ENCODE results near the gene CLEC4E. TPM values are rescaled to one million over a fixed set of nuclear protein-coding genes. Genes with fewer than 3 reads are reported as not detected.

Gene CLEC4E
- polyA plus RNA-seq, 1 donor (not counting 4 experiments of a cell fraction or from before 2014, with no cell fraction given): not detected

GRCh38 chr12:8508910-8509841, 31.5 kb downstream of the CLEC4E start:
- Histone ChIP-seq H2AFZ (ENCODE audit: control insufficient read depth, low read length) (no peak overlapping the region), H3K4me1 (ENCODE audit: control insufficient read depth, extremely low read depth, insufficient read depth, low read length) (no peaks in the 10 kb centered on the region), H3K9ac (ENCODE audit: control insufficient read depth, extremely low read depth, insufficient read depth, low read length) (no peak overlapping the region), H3K27ac (ENCODE audit: control insufficient read depth, insufficient read depth, low read length) (no peak overlapping the region), H4K20me1 (ENCODE audit: control insufficient read depth, extremely low read depth, insufficient read depth, low read length) (no peaks in the 10 kb centered on the region), H3K4me2 (ENCODE audit: control insufficient read depth, extremely low read depth, insufficient read depth, low read depth, low read length) (no peak overlapping the region), H3K27me3 (ENCODE audit: control insufficient read depth, extremely low read depth, insufficient read depth, low read length) (no peaks in the 10 kb centered on the region), H3K36me3 (ENCODE audit: control insufficient read depth in 2 of 2, extremely low read depth in 1 of 2, insufficient read depth in 2 of 2, low read length in 2 of 2) (no peaks in the 10 kb centered on the region), H3K79me2 (ENCODE audit: control insufficient read depth, insufficient read depth, low read length) (no peaks in the 10 kb centered on the region), H3K9me1 (ENCODE audit: control insufficient read depth, extremely low read depth, insufficient read depth, low read length) (no peaks in the 10 kb centered on the region), H3K4me3 (ENCODE audit: control insufficient read depth in 2 of 3, extremely low read depth in 1 of 3, insufficient read depth in 2 of 3, low read depth in 1 of 3, low read length in 3 of 3) (no peak overlapping the region), H3K9me3 (ENCODE audit: control insufficient read depth, low read depth, low read length) (no peaks in the 10 kb centered on the region)
- TF ChIP-seq EZH2 (IDR thresholded peaks at IDR 0.05; ENCODE audit: low read length) (no peak), CTCF (optimal IDR thresholded peaks at IDR 0.05 in 1 of 3, IDR thresholded peaks at IDR 0.05 in 1 of 3, conservative IDR thresholded peaks at IDR 0.05 in 1 of 3; ENCODE audit: extremely low read depth in 1 of 3, insufficient read depth in 2 of 3, low read length in 3 of 3) (no peak)
- DNase-seq (ENCODE audit: low read depth, low spot score) (no peak), FAIRE-seq (no peak)
- dilution Hi-C loops (cut with MboI; ENCODE audit: extremely low pct_ligation_motif_present, low sequenced_read_pairs): no loop called here

- no peaks in the 10 kb centered on the region for H3K9me3 ChIP-seq (ENCODE audit: control insufficient read depth, low read depth, low read length)
- no peaks in the 10 kb centered on the region for H3K9me1 ChIP-seq (ENCODE audit: control insufficient read depth, extremely low read depth, insufficient read depth, low read length)
- dilution Hi-C loops (cut with MboI; ENCODE audit: extremely low pct_ligation_motif_present, low sequenced_read_pairs): no loop called here
- no peak for TF ChIP-seq CTCF (optimal IDR thresholded peaks at IDR 0.05 in 1 of 3, IDR thresholded peaks at IDR 0.05 in 1 of 3, conservative IDR thresholded peaks at IDR 0.05 in 1 of 3; ENCODE audit: extremely low read depth in 1 of 3, insufficient read depth in 2 of 3, low read length in 3 of 3)
- no peaks in the 10 kb centered on the region for H3K79me2 ChIP-seq (ENCODE audit: control insufficient read depth, insufficient read depth, low read length)
- DNase-seq (ENCODE audit: low read depth, low spot score) (no peak), FAIRE-seq (no peak)
- H3K4me3 ChIP-seq (ENCODE audit: control insufficient read depth in 2 of 3, extremely low read depth in 1 of 3, insufficient read depth in 2 of 3, low read depth in 1 of 3, low read length in 3 of 3): no peak overlapping the region
- no peaks in the 10 kb centered on the region for H3K4me1 ChIP-seq (ENCODE audit: control insufficient read depth, extremely low read depth, insufficient read depth, low read length)
- no peaks in the 10 kb centered on the region for H4K20me1 ChIP-seq (ENCODE audit: control insufficient read depth, extremely low read depth, insufficient read depth, low read length)
- H3K4me2 ChIP-seq (ENCODE audit: control insufficient read depth, extremely low read depth, insufficient read depth, low read depth, low read length): no peak overlapping the region
- H2AFZ ChIP-seq (ENCODE audit: control insufficient read depth, low read length): no peak overlapping the region
- H3K36me3 ChIP-seq (ENCODE audit: control insufficient read depth in 2 of 2, extremely low read depth in 1 of 2, insufficient read depth in 2 of 2, low read length in 2 of 2): no peaks in the 10 kb centered on the region
- H3K9ac ChIP-seq (ENCODE audit: control insufficient read depth, extremely low read depth, insufficient read depth, low read length): no peak overlapping the region
- no peaks in the 10 kb centered on the region for H3K27me3 ChIP-seq (ENCODE audit: control insufficient read depth, extremely low read depth, insufficient read depth, low read length)
- no peak overlapping the region for H3K27ac ChIP-seq (ENCODE audit: control insufficient read depth, insufficient read depth, low read length)
These were observed 32.5 kb downstream of the CLEC4E start for GRCh38 chr12:8508223-8508622.

All from keratinocyte (primary cell).